ENCODE measurements around the gene MVB12B. TPM values are rescaled to one million over a fixed set of nuclear protein-coding genes. Genes with fewer than 3 reads are reported as not detected.

The MVB12B gene
- total and polyA plus RNA-seq, 2 of the 8 experiments (the other 6 are each of a cell fraction or from before 2014, with no cell fraction given), result 2.6 to 5.0 TPM

DNA sequence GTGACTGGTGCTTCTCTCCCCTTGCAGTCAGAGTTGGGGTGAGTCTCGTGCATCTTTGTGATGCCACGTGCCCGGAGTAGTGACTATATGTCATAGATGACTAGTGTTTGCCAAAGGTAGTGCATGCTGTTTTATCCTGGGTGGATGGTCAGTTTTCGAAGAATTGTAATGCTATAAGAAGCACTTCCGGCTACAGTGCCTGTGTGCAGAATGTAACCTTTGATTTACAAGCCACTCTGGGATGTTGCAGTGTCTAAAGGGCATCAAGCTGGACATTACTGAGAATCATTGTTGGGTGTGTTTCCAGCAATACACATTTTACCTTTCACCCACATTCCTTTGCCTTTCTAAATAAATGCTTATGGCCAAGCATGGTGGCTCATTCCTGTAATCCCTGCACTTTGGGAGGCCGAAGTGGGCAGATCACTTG, 16.7 kb downstream of the MVB12B start:
- no peaks in the 10 kb centered on the region; a peak in 1 of 8 replicates for H3K36me3 ChIP-seq (ENCODE audit: control insufficient read depth in 2 of 4, insufficient read depth in 4 of 4, low read length in 3 of 4)
- no peaks in the 10 kb centered on the region; the same call in 1 of the 2 replicates for H3K23me2 ChIP-seq (ENCODE audit: low read depth, low read length)
- H4K91ac ChIP-seq (replicated peaks; ENCODE audit: insufficient read length, low read length), result no peak overlapping the region
- no peak overlapping the region for H3K23ac ChIP-seq (ENCODE audit: insufficient read length)
- DNase-seq (ENCODE audit: low read depth in 1 of 2, low spot score in 2 of 2) (no peak), FAIRE-seq (no peak)
- H2BK5ac ChIP-seq (ENCODE audit: low read depth, low read length), result no peak overlapping the region
- no peak overlapping the region for H3K14ac ChIP-seq (ENCODE audit: insufficient read length)
- no peak overlapping the region for H2AK5ac ChIP-seq (ENCODE audit: low read depth, low read length)
- 0 out of 7 replicates have a peak, but pooled peaks cover 0 to 2% (median 0%) of the 10 kb centered on the region in 4 experiments for H3K27me3 ChIP-seq (replicated peaks in 1 of 4; ENCODE audit: control insufficient read depth in 3 of 4, extremely low read depth in 1 of 4, insufficient read depth in 3 of 4, low read length in 3 of 4)
- no peak overlapping the region for H3K9ac ChIP-seq (replicated peaks in 1 of 4; ENCODE audit: extremely low read depth in 1 of 4, low read depth in 3 of 4, low read length in 3 of 4)
- no peak overlapping the region for H2BK120ac ChIP-seq (replicated peaks; ENCODE audit: low read depth, low read length)
- WGBS, 2 experiments (ENCODE audit: extremely low coverage in 1 of 2, insufficient coverage in 1 of 2, insufficient read length in 1 of 2, insufficient replicate concordance in 2 of 2, low coverage in 1 of 2, low lambda C conversion rate in 2 of 2, missing lambda C conversion rate in 1 of 2), result 90% methylated on average over 6 of the region's 6 CpGs; no CpG with 5 or more reads in 1 of the 2 experiments
- no peak overlapping the region for H2BK20ac ChIP-seq (ENCODE audit: low read length)
- H3K9me3 ChIP-seq (ENCODE audit: insufficient read depth in 2 of 2, low read depth in 1 of 2, low read length in 1 of 2), result no peaks in the 10 kb centered on the region
- H4K8ac ChIP-seq (ENCODE audit: extremely low read depth, insufficient read depth, low read length), result no peak overlapping the region
- ChIA-PET CTCF (ENCODE audit: partially characterized antibody) (interaction anchor here (1.0 to 5.3 kb wide), 5 partner anchors 8 to 148 kb away, joined by 3 to 24 read pairs (median 4); no protein-coding TSS in a partner anchor), POLR2A (ENCODE audit: partially characterized antibody) (interaction anchor here (0.8 to 1.0 kb wide), 2 partner anchors 34 to 99 kb away, joined by 3 to 4 read pairs; no protein-coding TSS in a partner anchor)
- peaks cover 3 to 14% (median 11%) of the 10 kb centered on the region in 4 experiments for H3K4me1 ChIP-seq (replicated peaks in 1 of 4; ENCODE audit: control insufficient read depth in 3 of 4, insufficient read depth in 4 of 4, low read length in 3 of 4)
- no peak overlapping the region for H3K18ac ChIP-seq (ENCODE audit: extremely low read depth, low read length)
- H3K56ac ChIP-seq (replicated peaks; ENCODE audit: insufficient read length, low read depth, low read length), result no peak overlapping the region
- no peaks in the 10 kb centered on the region for H3K79me1 ChIP-seq (ENCODE audit: low read depth, low read length)
- no peak overlapping the region for H2AFZ ChIP-seq (ENCODE audit: low read length)
- H3K4me3 ChIP-seq (ENCODE audit: extremely low read depth in 1 of 4, insufficient read depth in 2 of 4, low read depth in 3 of 4, low read length in 4 of 4), result no peak overlapping the region
- H3K4ac ChIP-seq (replicated peaks; ENCODE audit: insufficient read length, low read depth, low read length), result no peak overlapping the region
- H3K4me2 ChIP-seq (ENCODE audit: insufficient read depth in 1 of 2, low read depth in 2 of 2, low read length in 2 of 2), result no peak overlapping the region
- H4K5ac ChIP-seq (ENCODE audit: insufficient read length, low read depth, low read length), result no peak overlapping the region
- no peak overlapping the region for H2BK12ac ChIP-seq (ENCODE audit: low read depth, low read length)
- no peaks in the 10 kb centered on the region for H4K20me1 ChIP-seq (replicated peaks in 1 of 2; ENCODE audit: control insufficient read depth in 1 of 2, insufficient read depth in 2 of 2, low read length in 2 of 2)
- H3K79me2 ChIP-seq (ENCODE audit: control insufficient read depth in 1 of 2, insufficient read depth in 2 of 2, low read length in 2 of 2), result no peaks in the 10 kb centered on the region
- no peak overlapping the region for H3K27ac ChIP-seq (ENCODE audit: low read depth, low read length)
- H2BK15ac ChIP-seq (ENCODE audit: low read length), result no peak overlapping the region
- TF ChIP-seq ZNF274 (IDR thresholded peaks at IDR 0.05; ENCODE audit: borderline replicate concordance, extremely low read depth, low read length) (no peak), KDM1A (IDR thresholded peaks at IDR 0.05; ENCODE audit: borderline replicate concordance, low read length) (no peak), SP1 (IDR thresholded peaks at IDR 0.05; ENCODE audit: low read depth, low read length) (no peak), RNF2 (IDR thresholded peaks at IDR 0.05; ENCODE audit: borderline replicate concordance, low read depth, low read length, missing control alignments, poor library complexity, severe bottlenecking) (no peak), SP4 (IDR thresholded peaks at IDR 0.05; ENCODE audit: low read length) (no peak), FOSL1 (IDR thresholded peaks at IDR 0.05; ENCODE audit: insufficient read depth, low read depth, low read length) (no peak), BACH1 (IDR thresholded peaks at IDR 0.05; ENCODE audit: low read length) (no peak), SRF (IDR thresholded peaks at IDR 0.05; ENCODE audit: low read depth, low read length) (no peak), SP2 (IDR thresholded peaks at IDR 0.05; ENCODE audit: low read length) (no peak), TCF12 (IDR thresholded peaks at IDR 0.05; ENCODE audit: low read depth, low read length) (no peak), PHF8 (conservative IDR thresholded peaks at IDR 0.05; ENCODE audit: low read depth, low read length) (no peak), TBP (IDR thresholded peaks at IDR 0.05; ENCODE audit: low read depth, low read length) (no peak)
- TF ChIP-seq, protein P1, sequence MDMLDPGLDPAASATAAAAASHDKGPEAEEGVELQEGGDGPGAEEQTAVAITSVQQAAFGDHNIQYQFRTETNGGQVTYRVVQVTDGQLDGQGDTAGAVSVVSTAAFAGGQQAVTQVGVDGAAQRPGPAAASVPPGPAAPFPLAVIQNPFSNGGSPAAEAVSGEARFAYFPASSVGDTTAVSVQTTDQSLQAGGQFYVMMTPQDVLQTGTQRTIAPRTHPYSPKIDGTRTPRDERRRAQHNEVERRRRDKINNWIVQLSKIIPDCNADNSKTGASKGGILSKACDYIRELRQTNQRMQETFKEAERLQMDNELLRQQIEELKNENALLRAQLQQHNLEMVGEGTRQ (IDR thresholded peaks at IDR 0.05; ENCODE audit: low read length), result no peak
